OCI-LY1 (cell line): Measurements from ENCODE around the gene PARD3B.

Experiments
- H2AFZ ChIP-seq: fragments of 200-600 bp; sonication (generic), shearing (Covaris generic); 2 replicates; pipeline ENCODE4 v1.6.0; 2014; ENCODE audit warnings: antibody characterized with exemption, mild to moderate bottlenecking, low read length
- H3F3A ChIP-seq: fragments of 200-600 bp; sonication (generic), shearing (Covaris generic); 2 replicates; pipeline ENCODE4 v1.6.0; 2014; ENCODE audit warnings: mild to moderate bottlenecking, antibody characterized with exemption, low read length, moderate library complexity; ENCODE audit not compliant: insufficient read depth
- H3K27ac ChIP-seq: fragments of 200-600 bp; sonication (generic); 2 replicates; pipeline ENCODE4 v1.5.1; 2014; ENCODE audit warnings: low read length, mixed run types, mild to moderate bottlenecking, low read depth; ENCODE audit not compliant: poor library complexity, severe bottlenecking
- H3K27me3 ChIP-seq: fragments of 200-600 bp; sonication (generic); 2 replicates; pipeline ENCODE4 v1.6.0; 2014; ENCODE audit warnings: antibody characterized with exemption, mild to moderate bottlenecking, low read length, moderate library complexity; ENCODE audit not compliant: insufficient read depth
- H3K36me3 ChIP-seq: fragments of 200-600 bp; sonication (generic); 2 replicates; pipeline ENCODE4 v1.6.1; 2014; ENCODE audit warnings: mild to moderate bottlenecking, antibody characterized with exemption, low read length, moderate library complexity, mixed read lengths; ENCODE audit not compliant: insufficient read depth
- H3K4me1 ChIP-seq: fragments of 200-600 bp; sonication (generic); 2 replicates; pipeline ENCODE4 v1.5.1; 2014; ENCODE audit warnings: mild to moderate bottlenecking, low read length, moderate library complexity; ENCODE audit not compliant: insufficient read depth, severe bottlenecking
- H3K4me2 ChIP-seq: fragments of 200-600 bp; sonication (generic), shearing (Covaris generic); 2 replicates; pipeline ENCODE4 v1.6.1; 2014; ENCODE audit warnings: low read length
- H3K4me3 ChIP-seq: fragments of 200-600 bp; sonication (generic); 2 replicates; pipeline ENCODE4 v1.5.1; 2014; ENCODE audit warnings: low read length, low read depth, mild to moderate bottlenecking, mixed read lengths; ENCODE audit not compliant: poor library complexity, severe bottlenecking
- H3K79me2 ChIP-seq: fragments of 200-600 bp; shearing (Covaris generic); 2 replicates; pipeline ENCODE4 v1.6.1; 2016; ENCODE audit warnings: mixed run types, low read length, mixed read lengths; ENCODE audit not compliant: insufficient read depth
- H3K9ac ChIP-seq: fragments of 200-600 bp; sonication (generic), shearing (Covaris generic); 2 replicates; pipeline ENCODE4 v1.6.1; 2014; ENCODE audit warnings: mild to moderate bottlenecking, low read length, mixed read lengths
- H3K9me2 ChIP-seq: fragments of 200-600 bp; sonication (generic), shearing (Covaris generic); 2 replicates; pipeline ENCODE4 v1.6.1; 2014; ENCODE audit warnings: low read depth, mild to moderate bottlenecking, low read length, mixed read lengths
- H3K9me3 ChIP-seq: fragments of 200-600 bp; shearing (Covaris generic); 2 replicates; pipeline ENCODE4 v1.6.1; 2014; ENCODE audit warnings: low read length, mixed read lengths
- H4K20me1 ChIP-seq: fragments of 200-600 bp; sonication (generic), shearing (Covaris generic); 2 replicates; pipeline ENCODE4 v1.6.0; 2016; ENCODE audit warnings: mild to moderate bottlenecking, low read length; ENCODE audit not compliant: insufficient read depth
- CTCF ChIP-seq: fragments of 200-600 bp; sonication (generic), shearing (Covaris generic); IDR thresholded peaks from 2 replicates; pipeline ENCODE4 v1.5.1; 2017; ENCODE audit warnings: mild to moderate bottlenecking, antibody characterized with exemption, low read length, moderate library complexity, mixed read lengths
- EZH2 ChIP-seq: fragments of 200-600 bp; sonication (generic), shearing (Covaris generic); IDR thresholded peaks from 2 replicates; pipeline ENCODE4 v1.8.0; 2017; ENCODE audit warnings: borderline replicate concordance, mixed run types, mild to moderate bottlenecking, antibody characterized with exemption, low read length, moderate library complexity, mixed read lengths

PARD3B gene

DNA sequence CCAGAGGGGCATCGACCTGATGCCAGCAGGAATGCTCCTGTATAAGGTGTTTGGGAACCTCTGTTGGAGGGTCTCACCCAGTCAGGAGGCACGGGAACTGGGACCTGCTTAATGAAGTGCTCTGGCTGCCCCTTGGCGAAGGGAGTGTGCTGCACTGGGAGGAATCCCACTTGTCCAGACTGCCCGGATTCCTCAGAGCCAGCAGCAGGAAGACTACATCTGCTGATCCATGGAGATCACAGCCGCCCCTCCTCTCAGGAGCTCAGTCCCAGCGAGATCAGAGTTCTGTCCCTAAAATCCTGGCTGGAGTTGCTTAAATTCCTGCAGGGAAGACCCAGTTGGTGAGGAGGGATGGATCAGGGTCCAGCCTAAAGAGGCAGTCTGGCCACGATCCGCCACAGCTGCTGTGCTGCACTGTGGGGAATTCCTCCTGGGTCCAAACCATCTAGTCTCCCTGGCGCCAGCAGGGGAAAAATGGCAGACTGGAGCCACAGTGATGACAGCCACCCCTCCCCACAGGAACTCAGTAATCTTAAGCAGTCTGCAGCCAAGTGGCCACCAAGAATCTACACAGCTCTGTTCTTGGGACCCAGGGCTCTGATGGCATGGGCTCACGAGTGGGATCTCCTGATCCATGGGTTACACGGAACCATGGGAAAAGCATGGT is 1060.5 kb downstream of the PARD3B start:
- Histone ChIP-seq H3K4me1 (no peaks in the 10 kb centered on the region), H3K9me2 (no peaks in the 10 kb centered on the region), H3K36me3 (no peaks in the 10 kb centered on the region), H2AFZ (no peak overlapping the region), H4K20me1 (no peaks in the 10 kb centered on the region), H3K4me2 (no peak overlapping the region), H3K9ac (no peak overlapping the region), H3F3A (no peaks in the 10 kb centered on the region), H3K9me3 (no peaks in the 10 kb centered on the region), H3K27ac (no peak overlapping the region), H3K79me2 (no peaks in the 10 kb centered on the region), H3K4me3 (no peak overlapping the region), H3K27me3 (no peaks in the 10 kb centered on the region)
- no peak for TF ChIP-seq EZH2
- TF ChIP-seq CTCF, result no peak

GRCh38 chr2:205607146-205607545 is 1061.9 kb downstream of the PARD3B start:
- Histone ChIP-seq H3K9me2 (no peaks in the 10 kb centered on the region), H3K4me3 (no peak overlapping the region), H3K27me3 (no peaks in the 10 kb centered on the region), H2AFZ (no peak overlapping the region), H3K36me3 (no peaks in the 10 kb centered on the region), H3K79me2 (no peaks in the 10 kb centered on the region), H3K4me1 (no peaks in the 10 kb centered on the region), H3K27ac (no peak overlapping the region), H3K4me2 (no peak overlapping the region), H3K9ac (no peak overlapping the region), H4K20me1 (no peaks in the 10 kb centered on the region), H3F3A (no peaks in the 10 kb centered on the region), H3K9me3 (no peaks in the 10 kb centered on the region)
- TF ChIP-seq CTCF (no peak), EZH2 (no peak)

DNA sequence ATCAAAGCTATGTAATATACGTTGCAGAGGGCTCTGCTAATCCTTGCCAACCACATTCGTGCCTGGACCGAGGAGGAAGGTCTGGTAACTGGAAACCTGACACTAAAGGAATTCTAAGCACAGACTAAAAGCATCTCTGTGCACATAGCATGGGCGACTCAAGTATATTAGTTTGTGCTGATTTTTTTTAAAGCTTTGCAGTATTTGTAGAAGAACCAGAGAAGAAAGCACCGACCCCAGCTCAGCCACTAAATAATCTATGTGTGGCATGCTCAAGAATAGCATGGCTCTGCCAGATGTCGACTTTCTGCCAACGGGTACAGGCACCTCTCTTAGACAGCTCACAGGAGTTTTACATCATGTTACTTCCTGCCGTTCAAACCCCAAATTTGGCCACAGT is 1063.8 kb downstream of the PARD3B start:
- no peaks in the 10 kb centered on the region for H3K4me1 ChIP-seq
- H4K20me1 ChIP-seq, result no peaks in the 10 kb centered on the region
- H3K9me3 ChIP-seq, result no peaks in the 10 kb centered on the region
- no peaks in the 10 kb centered on the region for H3K27me3 ChIP-seq
- TF ChIP-seq CTCF (no peak), EZH2 (no peak)
- no peak overlapping the region for H3K4me3 ChIP-seq
- H3F3A ChIP-seq, result no peaks in the 10 kb centered on the region
- H3K4me2 ChIP-seq, result no peak overlapping the region
- no peaks in the 10 kb centered on the region for H3K36me3 ChIP-seq
- H3K9ac ChIP-seq, result no peak overlapping the region
- H3K79me2 ChIP-seq, result no peaks in the 10 kb centered on the region
- H3K9me2 ChIP-seq, result no peaks in the 10 kb centered on the region
- no peak overlapping the region for H2AFZ ChIP-seq
- H3K27ac ChIP-seq, result no peak overlapping the region
